Activated CD4-positive, alpha-beta T cell treated with anti-CD3 and anti-CD28 coated beads for 48 hours (primary cell): ENCODE results near the gene CNTRL.
A peak's percentile ranks its signal among the peaks of the same experiment; 100 is the strongest.

Experiments
- DNase-seq: peaks from one replicate; pipeline ENCODE4 v3.0.0-alpha.2; 2020

The CNTRL gene

DNA sequence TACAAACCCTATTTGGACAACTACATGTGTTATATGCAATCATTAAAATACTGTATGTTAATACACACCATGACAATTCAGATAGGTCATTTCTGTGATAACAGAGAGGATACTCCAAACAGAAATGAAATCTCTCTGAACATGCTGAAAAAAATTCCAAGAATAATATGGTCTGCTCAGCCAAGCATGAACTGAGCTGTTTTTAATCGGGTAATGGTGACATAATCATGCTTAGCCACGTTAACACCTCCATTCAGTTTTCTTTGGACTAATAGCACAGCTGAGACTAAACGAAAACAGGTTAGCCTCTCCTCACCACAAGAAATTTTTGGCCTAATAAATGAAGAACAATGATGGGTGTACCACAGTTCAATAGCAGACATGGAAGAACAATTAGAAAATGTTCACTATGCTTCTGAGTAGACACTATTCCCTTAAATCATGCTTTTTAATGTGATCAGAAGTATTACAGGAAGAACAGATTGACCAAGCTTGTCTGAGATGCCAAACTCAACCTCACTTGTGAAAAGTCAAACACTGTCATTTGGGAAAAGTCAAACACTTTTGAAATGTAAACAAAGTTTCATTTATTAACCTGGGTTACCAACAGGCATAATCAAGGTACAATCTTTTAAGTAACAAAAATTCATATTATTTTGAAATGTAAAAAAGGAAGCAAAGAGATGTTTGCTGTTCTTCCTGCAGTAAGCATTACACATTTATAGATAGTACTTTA, 107.5 kb downstream of the CNTRL start:
- DNase-seq: no peak

DNA sequence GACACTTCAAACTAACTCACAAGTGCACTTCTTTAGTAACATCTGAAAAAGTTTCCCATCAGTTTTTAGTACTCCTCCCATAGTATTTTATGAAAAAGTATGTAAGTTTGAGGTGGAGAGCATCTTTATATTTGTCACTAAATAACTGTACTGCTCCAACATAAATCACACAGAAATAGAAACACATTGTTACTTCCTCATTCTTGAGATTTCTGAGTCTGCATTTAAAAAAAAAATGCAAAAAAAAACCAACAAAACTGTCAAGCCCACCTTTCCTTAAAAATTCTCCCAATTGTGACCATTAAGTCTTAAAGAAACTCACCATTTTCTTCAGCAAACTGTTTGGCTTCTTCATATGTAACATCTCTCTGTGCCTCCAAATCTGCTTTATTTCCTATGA, 108.2 kb downstream of the CNTRL start:
- no peak for DNase-seq

DNA sequence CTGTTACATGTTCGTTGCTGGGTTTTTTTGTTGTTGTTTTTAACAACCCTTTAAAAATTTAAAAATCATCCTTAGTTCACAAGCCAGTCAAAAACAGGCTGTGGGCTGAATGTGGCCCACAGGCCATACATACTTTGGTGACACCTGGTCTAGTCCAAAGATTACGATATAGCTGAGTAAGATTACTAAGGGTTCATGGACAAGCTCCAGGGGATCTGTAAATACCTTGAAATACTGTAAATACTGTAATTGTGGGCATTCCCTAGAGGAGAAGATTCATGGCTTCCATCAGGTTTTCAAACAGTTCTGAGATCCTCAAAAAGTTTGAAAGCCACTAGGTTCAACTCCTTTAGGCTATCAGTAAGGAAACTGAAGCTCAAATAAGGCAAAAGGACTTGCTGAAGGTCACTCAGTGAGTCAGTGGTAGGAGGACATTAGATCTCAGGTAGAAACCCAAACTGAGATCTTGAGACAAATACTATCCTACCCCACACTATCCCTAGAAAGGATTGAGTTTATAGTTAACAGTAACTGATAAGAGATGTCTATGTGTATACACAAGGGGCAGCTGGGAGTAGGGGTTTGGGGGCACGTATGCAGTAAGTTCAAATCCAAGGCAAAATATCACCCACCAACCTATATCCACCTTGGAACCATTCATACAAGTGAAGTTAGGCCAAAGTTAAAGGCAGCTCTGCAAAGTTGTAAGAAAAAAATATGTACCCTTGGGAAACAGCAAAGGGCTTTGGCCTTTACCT, 109.1 kb downstream of the CNTRL start:
- no peak for DNase-seq

DNA sequence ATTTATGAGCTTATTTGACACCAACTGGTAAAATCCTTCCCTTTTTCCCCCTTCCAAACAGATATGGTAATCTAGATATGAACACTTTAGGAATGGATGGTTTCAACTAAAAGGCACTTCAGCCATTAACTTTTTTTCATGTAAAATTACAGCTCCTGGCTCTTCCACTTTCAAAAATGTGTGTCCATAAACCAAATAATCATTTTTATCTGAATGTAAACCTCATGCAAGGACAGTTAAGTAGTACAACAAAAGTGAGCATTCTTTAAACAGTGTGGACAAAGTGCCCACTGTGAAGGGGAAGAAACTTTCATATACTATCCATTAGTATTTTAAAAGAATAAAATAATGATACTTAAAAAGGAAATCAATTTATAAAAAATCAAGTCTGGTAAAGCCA, 109.7 kb downstream of the CNTRL start:
- no peak for DNase-seq

DNA sequence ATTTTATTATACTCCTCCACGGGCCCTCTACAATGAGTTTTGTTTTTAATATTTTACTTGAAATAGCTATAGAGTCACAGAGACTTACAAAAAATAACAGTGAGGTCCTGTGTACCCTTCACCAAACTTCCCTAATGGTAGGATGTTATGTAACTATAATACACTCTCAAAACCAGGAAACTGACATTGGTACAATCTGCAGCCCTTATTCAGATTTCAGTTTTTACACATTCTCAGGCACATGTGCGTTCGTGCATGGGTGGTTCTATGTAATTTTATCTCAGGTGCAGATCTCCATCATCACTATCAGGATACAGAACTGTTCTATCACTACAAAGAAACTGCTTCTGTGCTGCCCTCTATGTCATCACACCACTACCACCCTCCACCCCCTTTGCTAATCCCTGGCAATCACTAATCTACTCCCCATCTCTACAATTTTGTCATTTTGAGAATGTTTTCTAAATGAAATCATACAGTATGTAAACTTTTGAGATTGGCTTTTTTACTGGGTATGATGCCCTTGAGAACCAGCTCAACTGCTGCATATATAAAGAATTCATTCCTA, 110.5 kb downstream of the CNTRL start:
- no peak for DNase-seq

DNA sequence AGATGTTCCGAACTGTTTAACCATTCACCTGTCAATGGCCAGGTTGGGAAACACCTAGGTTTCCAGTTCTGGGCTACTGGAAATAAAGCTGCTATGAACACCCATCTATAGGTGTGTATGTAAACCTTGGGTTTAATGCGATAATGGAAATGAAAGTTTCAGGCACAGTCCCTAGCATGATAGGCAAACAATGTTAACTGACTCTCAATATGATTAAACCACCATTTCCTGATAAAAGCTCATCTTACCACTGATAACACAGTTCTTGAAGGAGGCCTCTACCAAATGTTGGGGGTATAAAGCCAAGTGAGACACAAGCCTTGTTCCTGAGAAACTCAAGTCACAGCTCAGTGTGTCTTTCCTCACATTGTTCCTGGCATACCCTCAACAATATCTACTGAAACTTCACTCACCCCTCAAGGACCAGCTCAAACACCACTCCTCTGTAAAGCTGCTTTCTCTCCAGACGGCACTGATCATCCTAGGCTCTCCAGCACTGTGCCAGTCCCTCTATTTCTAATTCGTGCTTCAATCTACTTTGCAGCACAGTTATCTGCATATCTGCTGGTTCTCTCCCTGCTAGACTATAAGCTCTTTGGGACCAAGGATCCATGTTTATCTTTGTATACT, 111.1 kb downstream of the CNTRL start:
- no peak for DNase-seq

DNA sequence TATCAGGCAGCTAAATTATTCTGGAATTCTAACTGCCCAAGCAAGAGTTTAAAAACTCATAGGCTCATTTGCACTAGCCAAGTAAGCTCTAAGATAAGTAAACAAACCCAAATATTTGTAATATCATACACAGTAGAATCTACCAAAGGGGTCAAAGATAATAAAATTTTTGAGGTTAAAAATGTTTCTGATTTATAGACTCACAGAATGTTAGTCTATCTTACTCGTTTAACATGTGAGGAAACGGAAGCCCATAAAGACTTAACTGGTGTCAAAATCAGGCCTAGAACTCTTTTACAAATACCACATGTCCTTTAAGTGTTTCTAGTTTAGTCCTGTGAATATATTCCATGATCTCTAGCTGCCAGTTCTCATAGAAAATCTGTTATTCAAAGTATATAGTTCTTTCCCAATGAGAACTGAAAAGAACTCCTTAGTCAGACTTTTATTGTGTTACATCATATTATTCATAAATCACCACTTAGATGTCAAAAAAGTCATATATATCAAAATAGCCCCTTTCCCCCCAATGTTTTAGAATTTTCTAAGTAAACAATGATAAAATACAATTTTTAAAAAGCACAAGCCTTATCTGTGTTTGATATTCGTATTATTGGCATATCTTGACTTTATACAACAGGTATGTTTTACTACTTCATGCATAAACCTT, 113.0 kb downstream of the CNTRL start:
- DNase-seq: no peak

DNA sequence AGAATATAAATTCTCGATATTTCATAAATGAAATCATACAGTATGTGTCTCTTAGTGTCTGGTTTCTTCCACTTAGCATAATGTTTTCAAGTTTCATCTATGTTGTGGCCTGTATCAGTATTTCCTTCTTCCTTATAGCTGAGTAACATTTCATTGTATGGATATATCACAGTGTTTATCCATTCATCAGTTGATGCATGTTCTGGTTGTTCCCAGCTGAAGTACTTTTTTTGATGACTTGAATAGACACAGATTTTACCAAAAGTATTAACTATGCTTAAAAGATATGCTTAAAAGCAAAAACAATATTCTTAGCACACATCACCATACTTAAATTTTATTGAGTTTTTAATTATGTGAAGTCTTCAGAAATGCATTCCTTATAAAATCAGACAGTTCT, 114.3 kb downstream of the CNTRL start:
- no peak for DNase-seq

DNA sequence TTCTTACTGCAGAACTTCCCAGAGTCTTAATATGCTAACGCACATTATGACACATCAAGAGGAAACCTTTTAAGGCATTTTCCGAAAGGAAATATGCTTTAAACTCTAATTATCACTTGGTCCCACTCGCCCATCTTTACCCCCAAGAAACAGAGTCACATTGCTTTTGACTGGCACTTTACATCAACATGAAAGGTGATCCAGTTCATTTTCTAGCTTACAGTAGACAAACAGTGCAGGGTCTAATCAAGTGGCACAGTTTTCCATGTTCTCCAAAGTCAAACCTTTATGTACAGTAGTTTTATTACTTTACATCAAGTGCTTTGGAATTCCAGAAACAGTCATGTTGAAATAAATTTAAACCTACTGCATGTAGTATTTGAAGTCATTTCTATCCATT, 114.9 kb downstream of the CNTRL start:
- DNase-seq: no peak

DNA sequence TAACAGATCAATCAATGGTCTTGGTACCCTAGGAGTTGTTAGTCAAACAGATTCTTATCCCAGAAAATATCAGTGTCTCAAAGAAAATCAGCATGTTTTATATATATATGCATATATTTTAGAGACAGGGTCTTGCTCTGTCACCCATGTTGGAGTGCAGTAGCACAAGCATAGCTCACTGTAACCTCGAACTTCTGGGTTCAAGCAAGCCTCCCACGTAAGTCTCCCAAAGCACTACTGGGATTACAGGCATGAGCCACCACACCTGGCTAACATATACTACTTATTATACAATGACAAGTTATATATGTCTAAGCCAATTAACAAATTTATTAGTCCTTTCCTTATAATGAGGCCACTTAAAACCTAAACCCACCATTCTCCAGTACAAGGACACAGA, 116.5 kb downstream of the CNTRL start:
- DNase-seq: no peak

DNA sequence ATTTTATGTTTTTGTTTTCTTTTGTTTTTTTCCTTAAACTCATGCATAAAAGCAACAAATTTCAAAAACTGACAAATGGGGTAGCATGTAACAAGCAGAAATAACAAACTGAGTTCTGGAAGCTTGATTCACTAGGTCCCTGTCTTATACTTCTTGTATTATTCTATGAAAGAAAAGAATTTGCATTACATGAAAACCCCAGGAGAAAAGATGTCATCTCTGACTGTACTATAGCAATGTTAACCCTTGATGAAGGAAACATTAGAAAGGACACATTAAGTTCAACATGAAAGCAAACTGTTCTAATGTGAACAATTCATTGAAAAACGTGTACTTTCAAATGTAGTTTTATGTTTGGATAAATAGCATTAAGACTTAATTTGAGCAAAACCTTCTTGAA, 117.8 kb downstream of the CNTRL start:
- no peak for DNase-seq

DNA sequence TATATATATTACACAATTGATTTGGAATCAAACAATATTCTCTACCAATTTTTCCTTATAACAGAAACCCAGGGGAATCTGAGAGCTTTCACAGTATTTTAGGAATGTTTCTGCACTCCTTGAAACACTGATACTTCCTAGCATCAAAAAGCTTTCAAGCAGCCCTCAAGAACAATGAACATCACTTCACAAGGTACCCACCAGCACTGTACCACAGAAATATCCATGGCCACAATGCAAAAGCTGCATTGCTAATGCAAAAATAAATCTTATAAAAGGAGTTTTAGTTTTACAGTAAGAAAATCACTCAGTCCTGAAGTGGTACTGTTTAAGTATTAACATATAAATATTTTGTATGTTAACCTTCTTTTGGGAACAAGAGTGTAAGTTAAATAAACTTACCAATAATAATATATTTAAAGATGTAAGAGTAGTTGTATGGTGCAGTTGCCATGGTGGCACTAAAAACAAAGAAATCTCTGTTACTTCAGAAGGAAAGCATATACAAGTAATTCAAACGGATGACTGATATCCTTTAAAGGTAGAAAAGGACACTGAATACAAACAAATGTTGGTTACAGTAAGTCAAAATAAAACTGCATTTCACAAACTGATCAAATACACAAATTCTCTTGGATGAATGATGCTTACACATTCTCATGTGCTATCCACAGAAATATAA, 118.3 kb downstream of the CNTRL start:
- no peak for DNase-seq

DNA sequence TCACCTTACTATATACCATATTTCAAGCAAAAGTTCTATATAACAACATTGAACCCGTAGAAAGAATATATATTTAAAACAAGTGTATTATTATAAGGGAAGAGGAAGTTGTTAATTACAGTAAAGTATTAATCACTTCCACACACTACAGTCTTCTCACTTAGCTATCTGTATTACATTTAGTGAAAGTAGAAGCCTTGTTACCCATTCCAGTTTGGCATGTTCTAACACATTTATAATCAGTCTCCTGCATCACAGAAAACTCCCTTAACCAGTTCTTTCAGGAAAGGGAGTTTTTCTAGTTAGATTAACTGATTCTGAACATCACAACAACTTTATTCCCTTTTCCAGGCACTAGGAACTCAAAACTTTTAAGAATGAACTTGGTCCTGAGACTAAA, 120.0 kb downstream of the CNTRL start:
- DNase-seq: no peak

DNA sequence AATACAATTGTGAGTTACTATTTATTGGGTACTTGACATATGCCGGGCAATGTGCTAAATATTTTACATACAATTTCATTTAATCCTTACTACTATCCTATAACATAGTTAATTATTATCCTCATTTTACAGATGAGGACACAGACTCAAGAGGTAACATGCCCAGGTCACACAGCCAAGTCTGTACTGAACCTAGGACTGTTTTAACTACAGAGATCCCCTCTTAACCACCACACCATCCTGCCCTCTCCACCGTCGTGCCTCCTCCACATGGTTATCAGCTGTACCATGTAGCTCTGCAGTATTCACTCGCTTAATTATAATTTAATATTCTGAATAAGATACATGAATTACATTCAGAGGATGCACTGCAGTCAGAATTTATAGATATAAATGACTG, 121.6 kb downstream of the CNTRL start:
- no peak for DNase-seq

DNA sequence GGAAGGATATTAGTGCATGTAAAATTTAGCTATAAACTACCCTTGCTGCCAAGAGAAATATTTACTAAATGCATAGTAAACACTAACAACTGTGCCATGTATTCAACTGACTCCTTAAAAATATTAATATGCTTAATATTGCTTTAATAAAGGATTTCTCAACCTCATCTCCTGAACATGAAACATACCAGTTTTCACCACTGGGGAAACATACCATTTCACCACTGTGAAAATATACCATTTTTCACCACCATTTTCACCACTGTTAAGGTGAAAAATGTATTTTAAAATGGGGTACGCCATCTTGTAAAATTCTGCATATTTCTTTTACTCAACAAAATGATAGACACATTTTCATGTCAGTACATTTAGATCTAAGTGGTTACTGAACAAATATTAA, 122.4 kb downstream of the CNTRL start:
- no peak for DNase-seq

DNA sequence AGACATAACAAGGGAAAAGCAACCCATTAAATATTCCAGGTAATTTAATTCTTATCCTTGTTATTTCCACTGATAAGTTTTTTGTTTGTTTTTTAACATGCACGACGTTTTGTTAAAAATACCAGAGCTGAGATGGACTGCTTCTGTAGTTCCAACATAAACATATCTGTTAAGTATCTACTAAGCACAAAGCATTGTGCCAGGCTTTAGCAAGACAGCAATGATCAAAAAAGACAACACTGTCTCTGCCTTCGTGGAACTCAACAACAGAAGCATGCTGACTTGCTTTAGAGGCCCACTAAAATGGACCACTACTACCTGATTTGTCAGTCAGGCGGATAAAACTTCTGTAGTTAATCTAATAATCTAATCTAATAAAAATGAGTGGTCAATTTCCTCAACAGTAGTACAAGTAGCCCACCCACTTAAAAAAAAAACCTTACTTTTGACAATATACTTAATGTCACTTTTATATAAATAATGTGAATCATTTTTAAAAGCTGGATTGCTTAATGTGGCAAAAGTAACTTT, 123.8 kb downstream of the CNTRL start:
- DNase-seq: no peak

DNA sequence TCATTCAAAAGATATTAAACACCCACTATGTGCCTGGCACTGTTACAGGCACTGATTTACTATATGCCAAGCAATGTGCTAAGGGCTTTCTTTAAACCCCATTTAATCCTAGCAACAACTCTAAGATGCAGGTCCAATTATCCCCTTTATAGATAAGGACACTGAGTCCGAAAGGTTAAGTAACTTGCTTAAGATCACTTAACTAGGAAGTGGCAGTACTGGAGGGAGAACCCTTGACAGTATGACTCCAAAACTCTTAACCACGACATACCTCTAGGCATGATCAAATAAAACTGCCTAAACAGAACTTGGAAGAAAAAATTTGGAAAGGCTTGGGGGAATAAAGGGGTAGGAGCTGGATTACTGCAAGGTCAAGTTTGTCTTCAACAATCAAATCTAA, 125.2 kb downstream of the CNTRL start:
- DNase-seq: no peak

DNA sequence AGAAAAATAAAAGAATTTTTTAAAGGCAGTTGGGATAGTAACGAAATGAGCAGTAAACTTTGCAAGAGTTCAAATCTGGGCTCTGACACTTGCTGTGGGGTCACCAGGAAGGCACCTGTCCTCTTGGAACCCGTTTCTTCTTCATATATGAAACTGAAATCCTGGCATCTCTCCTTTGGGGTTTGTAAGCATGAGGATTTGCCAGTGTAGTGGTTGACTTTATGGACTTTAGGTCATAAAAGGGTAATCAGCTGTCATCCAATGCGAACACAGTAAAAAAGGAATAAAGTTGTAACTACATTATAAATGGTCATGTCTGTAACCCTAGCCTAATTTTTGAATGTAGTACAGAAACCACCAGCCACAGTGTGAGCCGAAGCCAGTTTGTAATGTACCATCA, 125.6 kb downstream of the CNTRL start:
- no peak for DNase-seq

DNA sequence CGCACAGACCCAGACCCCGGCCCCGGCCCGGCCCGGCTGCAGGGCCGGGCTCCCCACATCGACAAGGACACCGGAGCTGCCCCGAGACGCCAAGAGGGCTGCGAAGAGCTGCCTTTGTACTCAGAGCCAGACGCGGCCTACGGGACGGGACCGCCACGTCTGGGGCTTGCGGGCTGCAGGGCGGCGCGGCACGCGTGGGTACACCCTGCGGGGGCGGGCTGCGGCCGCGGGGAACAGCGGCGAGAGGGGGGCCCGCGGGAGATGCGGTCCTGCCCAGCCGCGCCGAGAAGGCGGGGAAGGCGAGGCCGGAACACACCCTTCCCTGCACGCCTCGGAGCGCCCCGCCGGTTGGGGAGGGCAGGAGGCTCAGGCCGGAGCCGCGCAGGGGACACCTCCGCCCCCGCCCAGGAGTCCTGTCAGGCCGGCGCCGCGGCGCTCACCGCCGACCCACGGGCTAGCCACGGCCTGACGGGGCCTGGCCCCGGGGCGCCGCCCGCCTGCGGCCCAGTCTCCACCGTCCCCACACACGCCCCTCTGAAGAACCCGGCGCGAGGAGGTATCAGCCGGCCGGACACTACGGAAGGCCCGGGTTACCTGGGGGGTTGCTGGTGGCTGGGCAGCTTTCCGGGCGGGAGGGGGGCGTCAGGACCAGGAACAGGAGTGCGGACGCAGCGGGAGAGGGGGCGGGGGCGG, 126.4 kb downstream of the CNTRL start:
- peak; percentile 51 for DNase-seq

DNA sequence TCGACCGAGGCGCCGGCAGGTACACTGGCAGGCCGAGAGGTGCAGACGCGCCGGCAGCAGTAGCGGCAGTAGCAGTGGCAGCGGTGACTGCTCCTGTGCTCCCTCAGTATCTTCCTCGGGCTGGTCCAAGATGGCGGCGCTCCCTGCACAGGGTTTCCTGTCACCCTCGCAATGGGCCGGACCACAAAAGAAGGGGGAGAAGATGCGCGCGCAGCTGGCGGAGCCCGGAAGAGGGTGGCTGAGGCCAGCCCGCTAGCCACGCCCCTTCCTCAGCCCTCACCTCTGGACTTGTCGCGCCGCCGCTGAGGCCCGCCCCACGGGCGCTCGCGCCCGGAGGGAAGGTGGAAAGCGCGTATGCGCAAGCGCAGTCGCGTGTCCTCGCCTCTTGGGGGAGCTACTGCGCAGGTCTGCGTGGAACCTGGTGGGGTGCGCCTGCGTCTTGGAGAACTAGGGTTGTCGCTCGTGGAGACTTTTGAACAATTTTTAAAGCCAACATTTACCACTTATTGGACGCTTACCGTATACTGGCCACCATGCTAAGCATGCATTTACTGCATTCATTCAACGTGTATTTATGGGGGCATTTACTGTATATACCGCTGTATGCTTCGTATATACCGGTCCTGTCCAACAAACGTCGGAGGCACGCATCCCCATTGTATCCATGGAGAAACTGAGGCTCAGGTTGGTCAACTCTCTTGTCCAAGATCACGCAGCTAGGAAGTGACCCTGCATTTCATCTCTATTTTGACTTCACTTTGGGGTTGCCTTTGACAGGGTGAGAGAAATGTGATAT, 127.2 kb downstream of the CNTRL start, which contains the start of gene RAB14:
Gene RAB14 (minus strand): TSS at position 132 of the 796 bp plus-strand sequence. CDS start 8,457 bp downstream, outside the sequence.
- DNase-seq: peak; percentile 100

DNA sequence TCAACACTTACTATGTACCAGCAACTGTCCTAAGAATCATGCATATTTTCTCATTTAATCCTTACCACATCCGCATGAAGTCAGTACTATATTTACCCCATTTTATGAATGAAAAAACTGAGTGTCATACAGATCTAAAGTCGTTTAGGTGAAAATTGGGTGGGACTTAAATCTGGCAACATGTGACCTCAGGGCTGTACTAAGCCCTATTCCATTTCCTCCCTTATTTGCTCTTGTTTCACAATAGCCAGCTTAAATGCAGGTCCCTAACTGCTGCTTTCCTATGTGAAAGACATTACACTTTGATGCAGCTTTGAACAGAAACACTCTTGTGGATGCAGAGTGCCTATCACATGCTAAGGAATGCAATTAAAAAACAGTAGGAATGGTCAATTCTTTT, 129.4 kb downstream of the CNTRL start:
- DNase-seq: no peak
